Lower leg skin (tissue), 3 donors: ENCODE results near the gene ARAP1.

Experiments
- CTCF ChIP-seq, 3 donors: fragments of 450-650 bp; IDR thresholded peaks; one replicate each; pipeline ENCODE4 v1.5.1; 2016; ENCODE audit warnings: antibody characterized with exemption in 3 of 3, mild to moderate bottlenecking in 3 of 3, moderate library complexity in 2 of 3
- POLR2A ChIP-seq, 2 donors: fragments of 450-650 bp; IDR thresholded peaks; one replicate each; pipeline ENCODE4 v1.6.1; 2016 to 2017; ENCODE audit warnings: antibody characterized with exemption in 2 of 2, mild to moderate bottlenecking in 1 of 2, moderate library complexity in 1 of 2

DNA sequence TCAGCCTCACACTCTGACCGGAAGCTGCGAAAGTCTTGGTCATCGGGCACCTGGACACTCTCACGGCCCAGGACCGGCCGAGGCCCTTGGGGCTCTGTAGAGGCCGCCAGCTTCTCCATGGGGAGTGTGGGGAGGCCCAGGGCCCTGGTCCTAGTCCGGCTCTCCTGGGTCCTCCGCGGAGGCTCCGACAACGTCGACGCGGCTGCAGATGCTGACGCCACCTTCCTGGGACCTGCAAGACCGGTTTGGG, 28.8 kb upstream of the ARAP1 start:
- no peak for TF ChIP-seq CTCF (IDR thresholded peaks at IDR 0.05)
- no peak for TF ChIP-seq POLR2A (IDR thresholded peaks at IDR 0.05)
